Loucy (cell line): ENCODE data around the gene SLC26A1.

Experiments
- EZH2phosphoT487 ChIP-seq: fragments of 200-600 bp; IDR thresholded peaks from 2 replicates; pipeline ENCODE4 v1.6.1; 2018; ENCODE audit warnings: antibody characterized with exemption, mild to moderate bottlenecking, moderate library complexity, borderline replicate concordance
- TF ChIP-seq, protein P1 (sequence below): fragments of 200-600 bp; sonication (generic); conservative IDR thresholded peaks from 2 replicates; pipeline ENCODE4 v1.5.1; 2014; ENCODE audit warnings: mild to moderate bottlenecking, antibody characterized with exemption, low read length

DNA sequence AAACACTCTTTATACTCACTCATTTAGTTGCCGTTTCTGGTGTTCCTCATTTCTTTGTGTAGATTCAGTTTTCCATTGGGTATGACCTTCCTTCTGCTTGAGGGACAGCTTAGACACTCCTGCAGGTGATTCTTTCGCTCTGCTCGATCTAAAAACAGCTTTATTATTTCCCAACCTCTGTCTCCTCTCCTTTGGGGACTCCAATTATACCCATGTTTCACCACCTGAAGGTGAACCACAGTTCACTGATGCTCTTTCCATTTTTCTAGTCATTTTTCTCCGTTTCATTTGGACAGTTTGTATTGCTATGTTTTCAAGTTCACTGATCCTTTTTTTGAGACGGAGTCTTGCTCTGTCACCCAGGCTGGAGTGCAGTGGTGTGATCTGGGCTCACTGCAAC, 13.7 kb upstream of the SLC26A1 start:
- TF ChIP-seq EZH2phosphoT487: no peak
- TF ChIP-seq, protein P1, sequence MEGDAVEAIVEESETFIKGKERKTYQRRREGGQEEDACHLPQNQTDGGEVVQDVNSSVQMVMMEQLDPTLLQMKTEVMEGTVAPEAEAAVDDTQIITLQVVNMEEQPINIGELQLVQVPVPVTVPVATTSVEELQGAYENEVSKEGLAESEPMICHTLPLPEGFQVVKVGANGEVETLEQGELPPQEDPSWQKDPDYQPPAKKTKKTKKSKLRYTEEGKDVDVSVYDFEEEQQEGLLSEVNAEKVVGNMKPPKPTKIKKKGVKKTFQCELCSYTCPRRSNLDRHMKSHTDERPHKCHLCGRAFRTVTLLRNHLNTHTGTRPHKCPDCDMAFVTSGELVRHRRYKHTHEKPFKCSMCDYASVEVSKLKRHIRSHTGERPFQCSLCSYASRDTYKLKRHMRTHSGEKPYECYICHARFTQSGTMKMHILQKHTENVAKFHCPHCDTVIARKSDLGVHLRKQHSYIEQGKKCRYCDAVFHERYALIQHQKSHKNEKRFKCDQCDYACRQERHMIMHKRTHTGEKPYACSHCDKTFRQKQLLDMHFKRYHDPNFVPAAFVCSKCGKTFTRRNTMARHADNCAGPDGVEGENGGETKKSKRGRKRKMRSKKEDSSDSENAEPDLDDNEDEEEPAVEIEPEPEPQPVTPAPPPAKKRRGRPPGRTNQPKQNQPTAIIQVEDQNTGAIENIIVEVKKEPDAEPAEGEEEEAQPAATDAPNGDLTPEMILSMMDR: no peak
